Hepatocyte (in vitro differentiated cells): ENCODE measurements around the gene TSPAN9. TPM values are rescaled to one million over a fixed set of nuclear protein-coding genes. Genes with fewer than 3 reads are reported as not detected.

Source experiments
- DNase-seq: peaks from one replicate; pipeline ENCODE4 v3.0.0-alpha.2; 2016; ENCODE audit warnings: low spot score
- H2AFZ ChIP-seq: fragments of 200-600 bp; sonication (generic); 2 replicates; pipeline ENCODE4 v1.6.0; 2016; ENCODE audit warnings: antibody characterized with exemption, mild to moderate bottlenecking
- H3K27ac ChIP-seq: fragments of 200-600 bp; sonication (generic); 2 replicates; pipeline ENCODE4 v1.5.1; 2016; ENCODE audit warnings: mild to moderate bottlenecking
- H3K27me3 ChIP-seq: fragments of 200-600 bp; sonication (generic); 2 replicates; pipeline ENCODE4 v1.6.1; 2016
- H3K36me3 ChIP-seq: fragments of 200-600 bp; sonication (generic); replicated peaks from 2 replicates; pipeline ENCODE4 v1.5.1; 2016; ENCODE audit warnings: low read depth; ENCODE audit not compliant: insufficient read depth
- H3K4me1 ChIP-seq: fragments of 200-600 bp; sonication (generic); 2 replicates; pipeline ENCODE4 v1.5.1; 2016; ENCODE audit warnings: mild to moderate bottlenecking, moderate library complexity; ENCODE audit not compliant: insufficient read depth
- H3K4me2 ChIP-seq: fragments of 200-600 bp; sonication (generic); 2 replicates; pipeline ENCODE4 v1.6.0; 2016
- H3K4me3 ChIP-seq: fragments of 200-600 bp; sonication (generic); 2 replicates; pipeline ENCODE4 v1.5.1; 2016; ENCODE audit warnings: mild to moderate bottlenecking
- H3K79me2 ChIP-seq: fragments of 200-600 bp; sonication (generic); 2 replicates; pipeline ENCODE4 v1.6.0; 2017; ENCODE audit warnings: mild to moderate bottlenecking
- H3K9me2 ChIP-seq: fragments of 200-600 bp; sonication (generic); replicated peaks from 2 replicates; pipeline ENCODE4 v1.6.0; 2017; ENCODE audit warnings: mild to moderate bottlenecking; ENCODE audit not compliant: insufficient read depth
- H3K9me3 ChIP-seq: fragments of 200-600 bp; sonication (generic); 2 replicates; pipeline ENCODE4 v1.5.1; 2016; ENCODE audit warnings: low read depth, mild to moderate bottlenecking
- H4K20me1 ChIP-seq: fragments of 200-600 bp; sonication (generic); 2 replicates; pipeline ENCODE4 v1.6.0; 2016; ENCODE audit warnings: mild to moderate bottlenecking; ENCODE audit not compliant: insufficient read depth, poor library complexity, severe bottlenecking
- CTCF ChIP-seq: fragments of 200-600 bp; sonication (generic); IDR thresholded peaks from 2 replicates; pipeline ENCODE4 v1.5.1; 2016; ENCODE audit warnings: antibody characterized with exemption, mild to moderate bottlenecking; ENCODE audit not compliant: poor library complexity
- EZH2 ChIP-seq: fragments of 200-600 bp; sonication (generic); IDR thresholded peaks from 2 replicates; pipeline ENCODE4 v1.6.1; 2016; ENCODE audit warnings: antibody characterized with exemption, mild to moderate bottlenecking, borderline replicate concordance
- EZH2phosphoT487 ChIP-seq: fragments of 200-600 bp; sonication (generic); IDR thresholded peaks from one replicate; pipeline ENCODE4 v1.6.1; 2018; ENCODE audit warnings: antibody characterized with exemption, mild to moderate bottlenecking, low read depth, moderate library complexity; ENCODE audit not compliant: unreplicated experiment, severe bottlenecking
- WGBS: methylation state at CpG from one replicate; pipeline ENCODE4 v1.1.6; 2016; ENCODE audit warnings: low lambda C conversion rate; ENCODE audit errors: missing lambda C conversion rate; 5-methylcytosine and 5-hydroxymethylcytosine counted together
- polyA plus RNA-seq: library from polyadenylated mRNA; unstranded; fragments of >200 nt; fragmentation: Nextera tagmentation; extraction: Ambion mirVana; gene quantifications from 2 replicates; pipeline ENCODE4 v1.2.1, GENCODE V29; 2016
- total RNA-seq: library from RNA; depleted of rRNA; stranded (reverse); fragments of >200 nt; gene quantifications from 2 replicates; pipeline ENCODE4 v1.2.3, GENCODE V29; 2014

TSPAN9 gene
- total and polyA plus RNA-seq, 2 experiments from 2014 or later: 16.6 to 38.6 TPM

- Histone ChIP-seq H3K9me2 (no peaks in the 10 kb centered on the region), H3K36me3 (no peaks in the 10 kb centered on the region), H3K9me3 (no peaks in the 10 kb centered on the region), H3K79me2 (no peaks in the 10 kb centered on the region), H3K4me1 (no peaks in the 10 kb centered on the region), H3K27me3 (no peaks in the 10 kb centered on the region), H3K4me3 (no peak overlapping the region), H2AFZ (no peak overlapping the region), H3K4me2 (no peak overlapping the region), H4K20me1 (no peaks in the 10 kb centered on the region), H3K27ac (no peak overlapping the region)
- WGBS: 67% methylated on average over 4 of the region's 4 CpGs
- DNase-seq: no peak
- TF ChIP-seq EZH2phosphoT487 (no peak), EZH2 (no peak), CTCF (no peak)
Measured at GRCh38 chr12:3328081-3328480, 250.9 kb downstream of the TSPAN9 start.

GRCh38 chr12:3328571-3328970, 251.4 kb downstream of the TSPAN9 start:
- DNase-seq: no peak
- TF ChIP-seq EZH2phosphoT487 (no peak), CTCF (no peak), EZH2 (no peak)

GRCh38 chr12:3329361-3329760, 252.2 kb downstream of the TSPAN9 start:
- H3K4me3 ChIP-seq: no peak overlapping the region
- H3K79me2 ChIP-seq: no peaks in the 10 kb centered on the region
- TF ChIP-seq EZH2phosphoT487 (no peak), EZH2 (no peak), CTCF (no peak)
- no peaks in the 10 kb centered on the region for H3K27me3 ChIP-seq
- H4K20me1 ChIP-seq: no peaks in the 10 kb centered on the region
- no peaks in the 10 kb centered on the region for H3K36me3 ChIP-seq
- DNase-seq: no peak
- no peaks in the 10 kb centered on the region for H3K9me2 ChIP-seq
- 73% methylated on average over 6 of the region's 6 CpGs for WGBS
- H3K4me1 ChIP-seq: no peaks in the 10 kb centered on the region
- H3K4me2 ChIP-seq: no peak overlapping the region
- no peak overlapping the region for H2AFZ ChIP-seq
- H3K9me3 ChIP-seq: no peaks in the 10 kb centered on the region
- no peak overlapping the region for H3K27ac ChIP-seq

More at GRCh38 chr12:3328571-3328970, 251.4 kb downstream of the TSPAN9 start:
- no peak overlapping the region for H3K4me3 ChIP-seq
- no peaks in the 10 kb centered on the region for H3K79me2 ChIP-seq
- no peaks in the 10 kb centered on the region for H3K36me3 ChIP-seq
- 86% methylated on average over 14 of the region's 14 CpGs for WGBS
- no peak overlapping the region for H3K4me2 ChIP-seq
- H3K27me3 ChIP-seq: no peaks in the 10 kb centered on the region
- H3K9me2 ChIP-seq: no peaks in the 10 kb centered on the region
- no peaks in the 10 kb centered on the region for H3K4me1 ChIP-seq
- H4K20me1 ChIP-seq: no peaks in the 10 kb centered on the region
- no peak overlapping the region for H2AFZ ChIP-seq
- H3K27ac ChIP-seq: no peak overlapping the region
- no peaks in the 10 kb centered on the region for H3K9me3 ChIP-seq

GRCh38 chr12:3330976-3331510, 253.9 kb downstream of the TSPAN9 start:
- no peak for DNase-seq
- H4K20me1 ChIP-seq: no peaks in the 10 kb centered on the region
- no peaks in the 10 kb centered on the region for H3K4me1 ChIP-seq
- no peak overlapping the region for H3K27ac ChIP-seq
- no peaks in the 10 kb centered on the region for H3K9me3 ChIP-seq
- WGBS: 91% methylated on average over 7 of the region's 7 CpGs
- no peaks in the 10 kb centered on the region for H3K9me2 ChIP-seq
- H3K79me2 ChIP-seq: no peaks in the 10 kb centered on the region
- peaks cover 2% of the 10 kb centered on the region for H3K27me3 ChIP-seq
- no peaks in the 10 kb centered on the region for H3K36me3 ChIP-seq
- TF ChIP-seq EZH2phosphoT487: no peak
- no peak for TF ChIP-seq EZH2
- TF ChIP-seq CTCF: no peak
- no peak overlapping the region for H3K4me2 ChIP-seq
- no peak overlapping the region for H3K4me3 ChIP-seq
- H2AFZ ChIP-seq: no peak overlapping the region
